Endometrial microvascular endothelial cells (primary cell): ENCODE results near the gene FUT6. TPM values are rescaled to one million over a fixed set of nuclear protein-coding genes. Genes with fewer than 3 reads are reported as not detected.
"Not testable (repeated sequence)": the region's sequence is repeated elsewhere in the genome, so short reads cannot be mapped to it uniquely, and the experiment has no call there.

Experiments
- in situ Hi-C: cut with HindIII; loops from 2 replicates; pipeline ENCODE4 v1.10.0; 2017; ENCODE audit warnings: low sequenced_read_pairs, low pct_unique_long_range_greater_than_20kb; ENCODE audit errors: inconsistent ontology term
- total RNA-seq: library from RNA; depleted of rRNA; stranded (reverse); fragments of >200 nt; gene quantifications from one replicate; pipeline ENCODE4 v1.2.3, GENCODE V29; 2015; ENCODE audit errors: inconsistent ontology term

Gene FUT6
- total RNA-seq, 1 donor from 2014 or later = not detected

- in situ Hi-C loops = no loop called here
These were observed 24.7 kb upstream of the FUT6 start for GRCh38 chr19:5864013-5864720.

GRCh38 chr19:5863030-5863665 lies 23.6 kb upstream of the FUT6 start:
- in situ Hi-C loops = no loop called here

- in situ Hi-C loops = no loop called here
These were observed 17.9 kb upstream of the FUT6 start for GRCh38 chr19:5857203-5858081.

DNA sequence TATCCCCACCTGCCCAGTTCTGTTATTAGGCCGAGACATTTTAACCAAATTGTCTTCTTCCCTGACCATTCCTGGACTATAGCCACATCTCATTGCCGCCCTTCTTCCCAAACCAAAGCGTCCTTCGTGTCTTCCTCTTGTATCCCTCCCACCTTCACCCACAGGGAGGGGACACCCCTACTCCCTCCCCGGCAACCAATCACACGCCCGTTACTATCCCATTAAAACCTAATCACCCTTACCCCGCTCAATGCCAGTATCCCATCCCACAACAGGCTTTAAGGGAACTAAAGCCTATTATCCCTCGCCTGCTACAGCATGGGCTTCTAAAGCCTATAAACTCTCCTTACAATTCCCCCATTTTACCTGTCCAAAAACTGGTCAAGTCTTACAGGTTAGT lies 15.6 kb upstream of the FUT6 start:
- in situ Hi-C loops = not testable (repeated sequence)

DNA sequence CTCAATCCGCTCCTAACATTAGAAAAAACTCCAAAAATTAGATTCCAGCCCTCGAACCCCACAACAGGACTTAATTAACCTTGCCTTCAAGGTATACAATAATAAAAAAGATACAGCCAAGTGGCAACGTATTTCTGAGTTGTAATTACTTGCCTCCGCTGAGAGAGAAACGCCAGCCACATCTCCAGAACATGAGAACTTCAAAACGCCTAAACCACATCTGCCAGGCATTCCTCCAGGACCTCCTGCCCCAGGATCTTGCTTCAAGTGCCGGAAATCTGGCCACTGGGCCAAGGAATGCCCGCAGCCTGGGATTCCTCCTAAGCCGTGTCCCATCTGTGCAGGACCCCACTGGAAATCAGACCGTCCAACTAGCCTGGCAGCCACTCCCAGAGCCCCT lies 14.6 kb upstream of the FUT6 start:
- in situ Hi-C loops = not testable (repeated sequence)

DNA sequence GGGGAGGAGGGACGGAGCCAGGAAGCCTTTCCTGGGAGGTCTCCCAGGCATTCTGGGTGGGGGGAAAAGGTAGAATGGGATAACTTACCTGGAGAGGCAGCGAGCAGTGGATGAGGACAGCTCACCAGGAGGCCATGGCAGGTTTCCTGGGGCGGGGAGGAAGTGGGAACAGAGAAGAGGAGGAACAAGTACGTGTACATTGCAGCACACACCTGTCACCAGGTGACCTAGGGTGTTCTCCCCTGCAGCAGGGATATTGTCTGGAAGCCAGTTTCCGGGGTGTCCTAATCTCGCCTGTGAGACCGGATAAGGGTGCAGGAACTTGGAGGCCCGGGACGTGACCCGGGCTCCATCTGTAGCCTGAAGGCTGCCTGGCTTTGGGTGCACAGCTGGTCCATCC lies 11.8 kb upstream of the FUT6 start, which contains the start of gene FUT3:
Gene FUT3, minus strand, starts transcription at position 148 of the 400 bp plus-strand sequence.
- in situ Hi-C loops = no loop called here

DNA sequence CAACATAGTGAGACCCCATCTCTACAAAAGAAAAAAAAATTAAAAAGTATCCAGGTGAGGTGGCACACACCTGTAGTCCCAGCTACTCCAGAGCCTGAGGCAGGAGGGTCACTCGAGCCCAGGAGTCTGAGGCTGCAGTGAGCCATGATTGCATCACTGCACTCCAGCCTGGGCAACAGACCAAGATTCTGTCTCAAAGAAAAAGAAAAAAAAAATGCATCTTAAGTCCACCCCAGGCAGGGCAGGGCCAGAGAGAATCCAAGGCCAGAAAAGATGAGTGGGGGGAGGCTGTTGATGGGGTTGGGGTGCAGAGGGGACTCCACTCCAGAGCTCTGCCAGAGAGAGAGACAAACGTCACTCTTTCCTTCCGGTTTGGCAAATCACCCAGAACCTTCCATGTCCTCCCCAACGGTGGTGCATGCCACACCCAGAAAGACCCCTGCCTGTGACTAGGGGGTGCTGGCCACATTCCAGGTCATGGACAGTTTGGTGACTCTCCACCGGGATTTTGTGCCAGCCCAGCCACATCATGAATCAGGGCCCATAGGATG lies 11.3 kb upstream of the FUT6 start:
- in situ Hi-C loops = no loop called here

- in situ Hi-C loops = no loop called here
These were observed 10.7 kb upstream of the FUT6 start for GRCh38 chr19:5850189-5850588.

GRCh38 chr19:5848621-5849020 lies 9.1 kb upstream of the FUT6 start:
- in situ Hi-C loops = not testable (repeated sequence)

- in situ Hi-C loops = not testable (repeated sequence)
These were observed 8.3 kb upstream of the FUT6 start for GRCh38 chr19:5847846-5848245.

GRCh38 chr19:5844456-5845433 lies 5.2 kb upstream of the FUT6 start:
- in situ Hi-C loops = no loop called here

GRCh38 chr19:5843295-5843927 lies 3.9 kb upstream of the FUT6 start:
- in situ Hi-C loops = no loop called here

DNA sequence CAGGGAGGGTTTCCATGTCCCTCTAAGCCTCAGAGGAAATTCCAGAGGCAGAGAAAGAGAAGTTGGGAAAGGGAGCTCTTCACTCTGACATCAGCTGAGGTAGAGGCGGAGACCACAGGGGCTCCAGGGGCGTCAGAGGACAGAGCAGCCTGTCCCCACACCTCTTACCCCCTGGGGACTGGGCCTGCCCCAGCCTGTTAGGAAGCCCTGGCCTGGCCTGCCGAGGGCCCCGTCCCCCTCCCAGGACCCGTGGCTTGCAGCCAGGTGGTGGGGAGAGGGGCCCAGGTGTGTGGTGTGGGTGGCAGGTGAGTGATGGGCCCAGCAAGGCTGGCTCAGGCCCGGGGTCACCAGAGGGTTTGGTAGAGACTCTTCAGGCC lies 2.2 kb upstream of the FUT6 start:
- in situ Hi-C loops = not testable (repeated sequence)

GRCh38 chr19:5838353-5839064 lies 993 bp downstream of the FUT6 start:
- in situ Hi-C loops = no loop called here

DNA sequence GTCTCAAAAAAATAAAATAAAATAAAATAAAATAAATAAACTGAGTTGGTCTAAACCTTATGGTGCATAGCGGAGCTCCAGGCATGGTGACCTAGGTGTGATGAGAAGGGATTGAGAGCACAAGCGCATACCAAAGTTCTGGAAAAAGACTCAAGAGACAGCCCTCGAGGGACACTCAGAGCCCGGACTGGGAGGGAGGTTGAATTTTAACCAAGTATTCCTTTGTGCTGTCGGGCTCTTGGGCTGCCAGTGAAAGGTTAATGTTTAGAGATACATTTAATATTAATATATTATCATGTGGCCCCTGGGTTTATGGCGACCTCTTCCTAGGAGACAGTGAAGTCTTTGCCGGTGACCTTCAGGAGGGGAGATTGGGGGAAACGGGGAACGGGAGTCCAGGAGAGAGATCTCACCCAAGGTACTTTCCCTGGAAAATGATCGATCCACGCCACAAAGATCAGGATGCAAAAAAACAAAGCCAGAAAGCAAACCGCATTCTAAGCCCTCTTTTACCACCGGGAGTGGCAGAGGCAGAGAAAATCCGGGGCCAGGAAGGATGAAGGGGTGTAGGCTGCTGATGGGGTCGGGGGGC lies 1.6 kb downstream of the FUT6 start:
- in situ Hi-C loops = no loop called here

- in situ Hi-C loops = no loop called here
These were observed 6.8 kb downstream of the FUT6 start for GRCh38 chr19:5832527-5833216.
